OCI-LY1 (cell line): ENCODE results near the gene NEU3.
A peak's percentile ranks its signal among the peaks of the same experiment; 100 is the strongest.

Experiments used
- H2AFZ ChIP-seq: fragments of 200-600 bp; sonication (generic), shearing (Covaris generic); 2 replicates; pipeline ENCODE4 v1.6.0; 2014; ENCODE audit warnings: antibody characterized with exemption, mild to moderate bottlenecking, low read length
- H3F3A ChIP-seq: fragments of 200-600 bp; sonication (generic), shearing (Covaris generic); 2 replicates; pipeline ENCODE4 v1.6.0; 2014; ENCODE audit warnings: mild to moderate bottlenecking, antibody characterized with exemption, low read length, moderate library complexity; ENCODE audit not compliant: insufficient read depth
- H3K27ac ChIP-seq: fragments of 200-600 bp; sonication (generic); 2 replicates; pipeline ENCODE4 v1.5.1; 2014; ENCODE audit warnings: low read length, mixed run types, mild to moderate bottlenecking, low read depth; ENCODE audit not compliant: poor library complexity, severe bottlenecking
- H3K27me3 ChIP-seq: fragments of 200-600 bp; sonication (generic); 2 replicates; pipeline ENCODE4 v1.6.0; 2014; ENCODE audit warnings: antibody characterized with exemption, mild to moderate bottlenecking, low read length, moderate library complexity; ENCODE audit not compliant: insufficient read depth
- H3K36me3 ChIP-seq: fragments of 200-600 bp; sonication (generic); 2 replicates; pipeline ENCODE4 v1.6.1; 2014; ENCODE audit warnings: mild to moderate bottlenecking, antibody characterized with exemption, low read length, moderate library complexity, mixed read lengths; ENCODE audit not compliant: insufficient read depth
- H3K4me1 ChIP-seq: fragments of 200-600 bp; sonication (generic); 2 replicates; pipeline ENCODE4 v1.5.1; 2014; ENCODE audit warnings: mild to moderate bottlenecking, low read length, moderate library complexity; ENCODE audit not compliant: insufficient read depth, severe bottlenecking
- H3K4me2 ChIP-seq: fragments of 200-600 bp; sonication (generic), shearing (Covaris generic); 2 replicates; pipeline ENCODE4 v1.6.1; 2014; ENCODE audit warnings: low read length
- H3K4me3 ChIP-seq: fragments of 200-600 bp; sonication (generic); 2 replicates; pipeline ENCODE4 v1.5.1; 2014; ENCODE audit warnings: low read length, low read depth, mild to moderate bottlenecking, mixed read lengths; ENCODE audit not compliant: poor library complexity, severe bottlenecking
- H3K79me2 ChIP-seq: fragments of 200-600 bp; shearing (Covaris generic); 2 replicates; pipeline ENCODE4 v1.6.1; 2016; ENCODE audit warnings: mixed run types, low read length, mixed read lengths; ENCODE audit not compliant: insufficient read depth
- H3K9ac ChIP-seq: fragments of 200-600 bp; sonication (generic), shearing (Covaris generic); 2 replicates; pipeline ENCODE4 v1.6.1; 2014; ENCODE audit warnings: mild to moderate bottlenecking, low read length, mixed read lengths
- H3K9me2 ChIP-seq: fragments of 200-600 bp; sonication (generic), shearing (Covaris generic); 2 replicates; pipeline ENCODE4 v1.6.1; 2014; ENCODE audit warnings: low read depth, mild to moderate bottlenecking, low read length, mixed read lengths
- H3K9me3 ChIP-seq: fragments of 200-600 bp; shearing (Covaris generic); 2 replicates; pipeline ENCODE4 v1.6.1; 2014; ENCODE audit warnings: low read length, mixed read lengths
- H4K20me1 ChIP-seq: fragments of 200-600 bp; sonication (generic), shearing (Covaris generic); 2 replicates; pipeline ENCODE4 v1.6.0; 2016; ENCODE audit warnings: mild to moderate bottlenecking, low read length; ENCODE audit not compliant: insufficient read depth
- EZH2 ChIP-seq: fragments of 200-600 bp; sonication (generic), shearing (Covaris generic); IDR thresholded peaks from 2 replicates; pipeline ENCODE4 v1.8.0; 2017; ENCODE audit warnings: borderline replicate concordance, mixed run types, mild to moderate bottlenecking, antibody characterized with exemption, low read length, moderate library complexity, mixed read lengths
- TF ChIP-seq, protein P1 (sequence below): fragments of 200-600 bp; sonication (generic), shearing (Covaris generic); IDR thresholded peaks from 2 replicates; pipeline ENCODE4 v1.5.1; 2017; ENCODE audit warnings: mild to moderate bottlenecking, antibody characterized with exemption, low read length, moderate library complexity, mixed read lengths

NEU3 gene

DNA sequence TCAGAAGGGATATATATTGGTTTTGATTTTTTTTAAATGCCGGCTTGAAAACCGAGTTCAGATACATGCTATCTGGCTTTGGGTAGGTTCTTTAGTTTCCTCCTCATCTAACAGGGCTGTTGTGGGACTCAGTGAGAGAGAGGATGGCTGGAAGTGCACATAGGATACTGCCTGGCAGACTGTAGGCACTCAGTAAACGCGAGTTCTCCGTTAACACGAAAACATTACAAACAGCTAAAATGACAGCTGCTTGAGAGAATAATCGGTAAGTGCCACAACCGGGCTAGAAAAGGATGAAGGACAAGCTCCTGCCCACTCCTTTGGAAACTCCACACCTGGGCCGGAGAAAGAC is 40.2 kb upstream of the NEU3 start:
- H3K27ac ChIP-seq: peak overlapping the region; percentile 16
- peaks cover 45% of the 10 kb centered on the region for H3K4me1 ChIP-seq
- H3K4me3 ChIP-seq: peak overlapping the region; percentile 99
- H3K27me3 ChIP-seq: no peaks in the 10 kb centered on the region
- peaks cover 43% of the 10 kb centered on the region for H3K36me3 ChIP-seq
- peak overlapping the region; percentile 100 for H3K9ac ChIP-seq
- no peaks in the 10 kb centered on the region for H4K20me1 ChIP-seq
- peaks cover 48% of the 10 kb centered on the region for H3K79me2 ChIP-seq
- H3K4me2 ChIP-seq: peak overlapping the region; percentile 82
- H3F3A ChIP-seq: no peaks in the 10 kb centered on the region
- TF ChIP-seq, protein P1, sequence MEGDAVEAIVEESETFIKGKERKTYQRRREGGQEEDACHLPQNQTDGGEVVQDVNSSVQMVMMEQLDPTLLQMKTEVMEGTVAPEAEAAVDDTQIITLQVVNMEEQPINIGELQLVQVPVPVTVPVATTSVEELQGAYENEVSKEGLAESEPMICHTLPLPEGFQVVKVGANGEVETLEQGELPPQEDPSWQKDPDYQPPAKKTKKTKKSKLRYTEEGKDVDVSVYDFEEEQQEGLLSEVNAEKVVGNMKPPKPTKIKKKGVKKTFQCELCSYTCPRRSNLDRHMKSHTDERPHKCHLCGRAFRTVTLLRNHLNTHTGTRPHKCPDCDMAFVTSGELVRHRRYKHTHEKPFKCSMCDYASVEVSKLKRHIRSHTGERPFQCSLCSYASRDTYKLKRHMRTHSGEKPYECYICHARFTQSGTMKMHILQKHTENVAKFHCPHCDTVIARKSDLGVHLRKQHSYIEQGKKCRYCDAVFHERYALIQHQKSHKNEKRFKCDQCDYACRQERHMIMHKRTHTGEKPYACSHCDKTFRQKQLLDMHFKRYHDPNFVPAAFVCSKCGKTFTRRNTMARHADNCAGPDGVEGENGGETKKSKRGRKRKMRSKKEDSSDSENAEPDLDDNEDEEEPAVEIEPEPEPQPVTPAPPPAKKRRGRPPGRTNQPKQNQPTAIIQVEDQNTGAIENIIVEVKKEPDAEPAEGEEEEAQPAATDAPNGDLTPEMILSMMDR: no peak
- TF ChIP-seq EZH2: no peak
- no peak overlapping the region for H2AFZ ChIP-seq
- no peaks in the 10 kb centered on the region for H3K9me3 ChIP-seq
- H3K9me2 ChIP-seq: no peaks in the 10 kb centered on the region

DNA sequence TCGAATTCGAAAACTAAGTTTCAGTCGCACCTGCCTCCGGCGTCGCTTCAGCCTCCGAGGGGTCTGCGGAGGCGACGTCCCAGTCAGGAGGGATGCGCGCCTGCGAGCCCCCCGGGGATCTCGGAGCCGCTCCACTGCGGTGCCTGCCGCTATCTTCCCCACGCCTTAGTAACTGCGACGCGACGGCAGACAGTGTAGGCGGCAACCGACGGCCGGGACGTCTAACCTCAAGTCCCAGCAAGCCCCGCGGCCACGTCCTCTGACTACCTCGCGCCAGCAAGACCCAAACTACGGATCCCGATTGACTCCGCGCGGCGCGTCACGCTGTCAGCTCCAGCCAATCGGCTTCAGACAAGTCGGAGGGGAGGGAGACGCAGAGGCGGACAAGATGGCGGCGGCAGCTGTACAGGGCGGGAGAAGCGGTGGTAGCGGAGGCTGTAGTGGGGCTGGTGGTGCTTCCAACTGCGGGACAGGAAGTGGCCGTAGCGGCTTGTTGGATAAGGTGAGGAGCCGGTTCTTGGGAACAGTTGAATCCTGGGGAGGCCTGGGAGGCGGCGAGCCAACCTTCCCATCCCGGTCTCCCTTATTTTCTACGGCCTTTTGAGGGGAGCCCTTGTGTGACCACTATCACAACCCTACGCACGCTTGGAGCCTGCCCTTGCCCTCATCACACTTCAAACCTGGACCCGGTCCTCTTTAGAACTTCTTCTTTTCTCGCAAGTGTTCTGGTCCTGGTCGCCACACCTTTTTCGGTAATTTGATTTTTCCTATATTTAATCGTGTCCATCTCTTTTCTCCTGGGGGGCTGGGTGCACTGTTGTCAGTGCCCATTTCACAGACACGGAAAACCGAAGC is 39.6 kb upstream of the NEU3 start, which contains the start of the genes SPCS2 and XRRA1:
Gene SPCS2, plus strand, starts transcription at position 369 of the 855 bp plus-strand sequence. Its CDS starts 20 bp downstream, at position 389.
Gene XRRA1, minus strand, starts transcription at position 194 of the 855 bp plus-strand sequence. CDS start 8,213 bp downstream, outside the sequence.
- peaks cover 44% of the 10 kb centered on the region for H3K36me3 ChIP-seq
- H3K9ac ChIP-seq: peak within 1 kb of the TSS; percentile 100
- H3K4me3 ChIP-seq: peak within 1 kb of the TSS; percentile 99
- H3K4me1 ChIP-seq: peaks cover 51% of the 10 kb centered on the region
- no peaks in the 10 kb centered on the region for H3K9me3 ChIP-seq
- peaks cover 54% of the 10 kb centered on the region for H3K79me2 ChIP-seq
- TF ChIP-seq, protein P1: no peak
- no peak for TF ChIP-seq EZH2
- H4K20me1 ChIP-seq: no peaks in the 10 kb centered on the region
- peak within 1 kb of the TSS; percentile 97 for H3K4me2 ChIP-seq
- H2AFZ ChIP-seq: no peak within 1 kb of the TSS
- H3K9me2 ChIP-seq: no peaks in the 10 kb centered on the region
- H3F3A ChIP-seq: no peaks in the 10 kb centered on the region
- peak within 1 kb of the TSS; percentile 85 for H3K27ac ChIP-seq
- H3K27me3 ChIP-seq: no peaks in the 10 kb centered on the region

DNA sequence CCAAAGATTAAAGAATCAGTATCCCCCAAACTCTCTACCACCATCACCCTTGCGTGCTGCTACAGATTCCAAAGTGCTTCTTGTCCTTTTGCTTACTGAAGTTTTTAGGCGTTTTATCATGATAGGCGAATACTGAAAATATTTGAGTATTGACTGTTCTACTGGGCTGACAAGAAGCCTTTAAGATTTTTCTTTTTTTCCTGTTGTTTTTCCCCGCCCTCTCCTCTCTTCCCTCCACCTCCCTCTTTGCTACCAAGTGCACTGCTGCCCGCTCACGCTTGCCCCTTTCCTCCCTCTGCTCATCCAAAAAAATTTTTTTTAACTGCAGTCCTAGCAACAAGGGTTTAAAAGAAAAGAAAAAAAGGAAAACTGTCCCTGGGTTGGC is 39.0 kb upstream of the NEU3 start:
- peak overlapping the region; percentile 97 for H3K4me2 ChIP-seq
- peak overlapping the region; percentile 100 for H3K9ac ChIP-seq
- peaks cover 44% of the 10 kb centered on the region for H3K36me3 ChIP-seq
- peak overlapping the region; percentile 99 for H3K4me3 ChIP-seq
- H3F3A ChIP-seq: no peaks in the 10 kb centered on the region
- H4K20me1 ChIP-seq: no peaks in the 10 kb centered on the region
- TF ChIP-seq EZH2: no peak
- TF ChIP-seq, protein P1: no peak
- H3K79me2 ChIP-seq: peaks cover 60% of the 10 kb centered on the region
- H3K4me1 ChIP-seq: peaks cover 51% of the 10 kb centered on the region
- H3K27me3 ChIP-seq: no peaks in the 10 kb centered on the region
- H2AFZ ChIP-seq: no peak overlapping the region
- H3K9me3 ChIP-seq: no peaks in the 10 kb centered on the region
- no peaks in the 10 kb centered on the region for H3K9me2 ChIP-seq
- H3K27ac ChIP-seq: peak overlapping the region; percentile 85
